Subcutaneous adipose tissue (tissue), 4 donors: Measurements from ENCODE around the gene PDCL2. TPM values are rescaled to one million over a fixed set of nuclear protein-coding genes. Genes with fewer than 3 reads are reported as not detected.

Experiments used
- CTCF ChIP-seq: fragments of 450-650 bp; IDR thresholded peaks from one replicate; pipeline ENCODE4 v1.5.1; 2016; ENCODE audit warnings: low read depth, mild to moderate bottlenecking, control low read depth, antibody characterized with exemption, moderate library complexity
- total RNA-seq, 4 donors: library from RNA; depleted of rRNA; stranded (reverse); fragments of >200 nt; gene quantifications; one replicate each; pipeline ENCODE4 v1.1.0, GENCODE V29; 2016

The PDCL2 gene
- total RNA-seq: not detected

- no peak for TF ChIP-seq CTCF
These were observed at the start of gene PDCL2 for GRCh38 chr4:55592014-55592413. PDCL2 (minus strand) TSS chr4:55592245; CDS start chr4:55592109, 136 bp downstream.

GRCh38 chr4:55637272-55637820, 45.3 kb upstream of the PDCL2 start:
- TF ChIP-seq CTCF: no peak

GRCh38 chr4:55636656-55636999, 44.6 kb upstream of the PDCL2 start:
- no peak for TF ChIP-seq CTCF

- no peak for TF ChIP-seq CTCF
These were observed 44.0 kb upstream of the PDCL2 start, which contains the start of gene NMU for GRCh38 chr4:55635741-55636655. NMU (minus strand) TSS chr4:55636298; CDS start chr4:55636192, 106 bp downstream.

GRCh38 chr4:55635282-55635681, 43.2 kb upstream of the PDCL2 start:
- no peak for TF ChIP-seq CTCF

GRCh38 chr4:55634417-55635128, 42.5 kb upstream of the PDCL2 start:
- TF ChIP-seq CTCF: no peak

GRCh38 chr4:55633903-55634302, 41.9 kb upstream of the PDCL2 start:
- no peak for TF ChIP-seq CTCF
